Liver (tissue), 9 donors: ENCODE measurements around the gene HOXD9. TPM values are rescaled to one million over a fixed set of nuclear protein-coding genes. Genes with fewer than 3 reads are reported as not detected.

ENCODE experiments used
- DNase-seq: peaks from one replicate; pipeline ENCODE4 v3.0.0-alpha.2; 2017; ENCODE audit warnings: low spot score
- H3K27ac ChIP-seq, 2 donors: one replicate each; pipeline ENCODE4 v1.7.0; 2013; ENCODE audit warnings: inconsistent platforms in 2 of 2, low read length in 2 of 2, control low read depth in 1 of 2, low read depth in 1 of 2, mild to moderate bottlenecking in 1 of 2
- H3K27me3 ChIP-seq, 4 donors: one replicate each; pipeline versions ENCODE4 v1.6.1 to v1.7.0; 2013; ENCODE audit warnings: low read length in 3 of 4, inconsistent platforms in 1 of 4, mild to moderate bottlenecking in 1 of 4, moderate library complexity in 1 of 4; ENCODE audit not compliant: control insufficient read depth in 4 of 4, insufficient read depth in 4 of 4
- H3K36me3 ChIP-seq, 4 donors: one replicate each; pipeline versions ENCODE4 v1.6.1 to v1.7.0; 2013; ENCODE audit warnings: low read length in 3 of 4, mild to moderate bottlenecking in 3 of 4, low read depth in 1 of 4, moderate library complexity in 1 of 4; ENCODE audit not compliant: control insufficient read depth in 4 of 4, insufficient read depth in 3 of 4
- H3K4me1 ChIP-seq, 4 donors: one replicate each; pipeline versions ENCODE4 v1.6.1 to v1.7.0; 2013; ENCODE audit warnings: low read length in 3 of 4, mild to moderate bottlenecking in 3 of 4, moderate library complexity in 1 of 4; ENCODE audit not compliant: control insufficient read depth in 4 of 4, insufficient read depth in 4 of 4
- H3K4me3 ChIP-seq, 3 donors: one replicate each; pipeline versions ENCODE4 v1.6.1 to v1.7.0; 2013; ENCODE audit warnings: low read length in 3 of 3, control low read depth in 1 of 3, low read depth in 1 of 3, mild to moderate bottlenecking in 1 of 3
- H3K9ac ChIP-seq, 2 donors: one replicate each; pipeline ENCODE4 v1.7.0; 2013; ENCODE audit warnings: low read length in 2 of 2, mild to moderate bottlenecking in 2 of 2, moderate library complexity in 2 of 2, control low read depth in 1 of 2, low read depth in 1 of 2
- H3K9me3 ChIP-seq, 4 donors: one replicate each; pipeline versions ENCODE4 v1.6.1 to v1.7.0; 2013; ENCODE audit warnings: low read length in 3 of 4; ENCODE audit not compliant: control insufficient read depth in 4 of 4
- ATF3 ChIP-seq: IDR thresholded peaks from 2 replicates; pipeline ENCODE4 v1.6.1; 2016; ENCODE audit warnings: antibody characterized with exemption
- CTCF ChIP-seq: fragments of 150-350 bp; IDR thresholded peaks from 2 replicates; pipeline ENCODE4 v1.5.1; 2017; ENCODE audit warnings: improper control_type of control experiment, low read depth, low read length; ENCODE audit not compliant: missing input control
- EGR1 ChIP-seq, 2 donors: IDR thresholded peaks; 2 replicates each; pipeline ENCODE4 v1.6.1; 2016 to 2018; ENCODE audit warnings: antibody characterized with exemption in 2 of 2, low read depth in 2 of 2
- FOXA1 ChIP-seq: IDR thresholded peaks from 2 replicates; pipeline ENCODE4 v1.6.1; 2016; ENCODE audit warnings: antibody characterized with exemption
- FOXA2 ChIP-seq: IDR thresholded peaks from 2 replicates; pipeline ENCODE4 v1.6.1; 2016; ENCODE audit warnings: antibody characterized with exemption
- GABPA ChIP-seq, 2 donors: IDR thresholded peaks in 1 of 2; conservative IDR thresholded peaks in 1 of 2; 2 replicates each; pipeline ENCODE4 v1.6.1; 2016; ENCODE audit warnings: antibody characterized with exemption in 2 of 2, mild to moderate bottlenecking in 1 of 2, moderate library complexity in 1 of 2
- HNF4A ChIP-seq, 2 donors: conservative IDR thresholded peaks; 2 replicates each; pipeline ENCODE4 v1.6.1; 2016; ENCODE audit warnings: antibody characterized with exemption in 2 of 2, mild to moderate bottlenecking in 2 of 2
- HNF4G ChIP-seq: IDR thresholded peaks from 2 replicates; pipeline ENCODE4 v1.6.1; 2016; ENCODE audit warnings: antibody characterized with exemption
- JUND ChIP-seq, 2 donors: IDR thresholded peaks; 2 replicates each; pipeline ENCODE4 v1.6.1; 2016; ENCODE audit warnings: antibody characterized with exemption in 2 of 2
- MAX ChIP-seq: IDR thresholded peaks from 2 replicates; pipeline ENCODE4 v1.6.1; 2016; ENCODE audit warnings: antibody characterized with exemption
- NR2F2 ChIP-seq: IDR thresholded peaks from 2 replicates; pipeline ENCODE4 v1.6.1; 2016; ENCODE audit warnings: antibody characterized with exemption
- RAD21 ChIP-seq, 2 donors: IDR thresholded peaks; 2 replicates each; pipeline ENCODE4 v1.6.1; 2016; ENCODE audit warnings: antibody characterized with exemption in 2 of 2, mild to moderate bottlenecking in 2 of 2
- REST ChIP-seq: IDR thresholded peaks from 2 replicates; pipeline ENCODE4 v1.6.1; 2016; ENCODE audit warnings: antibody characterized with exemption, mild to moderate bottlenecking
- RXRA ChIP-seq, 2 donors: IDR thresholded peaks; 2 replicates each; pipeline ENCODE4 v1.6.1; 2017 to 2018; ENCODE audit warnings: antibody characterized with exemption in 2 of 2, mild to moderate bottlenecking in 1 of 2
- SP1 ChIP-seq: IDR thresholded peaks from 2 replicates; pipeline ENCODE4 v1.6.1; 2018; ENCODE audit warnings: antibody characterized with exemption, mild to moderate bottlenecking
- TAF1 ChIP-seq: conservative IDR thresholded peaks from 2 replicates; pipeline ENCODE4 v1.6.1; 2016; ENCODE audit warnings: antibody characterized with exemption, mild to moderate bottlenecking
- YY1 ChIP-seq: IDR thresholded peaks from 2 replicates; pipeline ENCODE4 v1.6.1; 2016; ENCODE audit warnings: antibody characterized with exemption, mild to moderate bottlenecking
- ZBTB33 ChIP-seq: IDR thresholded peaks from 2 replicates; pipeline ENCODE4 v1.6.1; 2016; ENCODE audit warnings: antibody characterized with exemption
- WGBS: extraction: QIAGEN DNeasy Blood & Tissue Kit; methylation state at CpG from one replicate; pipeline ENCODE4 v1.1.7; 2013; 5-methylcytosine and 5-hydroxymethylcytosine counted together
- polyA plus RNA-seq, 2 donors: library from polyadenylated mRNA; stranded (reverse) in 1 of 2; unstranded in 1 of 2; fragments of 200-250 nt in 1 of 2; fragments of >200 nt in 1 of 2; fragmentation: Nextera tagmentation in 1 of 2; extraction: Ambion mirVana in 1 of 2; gene quantifications; one replicate each; pipeline versions ENCODE4 v1.2.1 to v1.2.3, GENCODE V29; 2013 to 2015
- total RNA-seq, 2 donors: library from RNA; depleted of rRNA; stranded (reverse); fragments of >200 nt; gene quantifications; one replicate each; pipeline ENCODE4 v1.2.3, GENCODE V29; 2014
- donor health status: healthy.
- donor health status: healthy.
- donor health status: healthy.
- donor health status: healthy.
- donor health status: healthy.

Gene HOXD9
- total and polyA plus RNA-seq, 4 donors = 0.07 TPM; not detected in 3

- Histone ChIP-seq H3K4me1 (peaks cover 4 to 25% (median 11%) of the 10 kb centered on the region in 4 donors), H3K9ac (no peak overlapping the region), H3K4me3 (no peak overlapping the region), H3K27ac (no peak overlapping the region), H3K27me3 (peaks cover 12 to 77% (median 40%) of the 10 kb centered on the region in 4 donors), H3K9me3 (peaks cover 0 to 29% (median 5%) of the 10 kb centered on the region in 4 donors), H3K36me3 (no peaks in the 10 kb centered on the region)
- TF ChIP-seq EGR1 (IDR thresholded peaks at IDR 0.05; ENCODE audit: low read depth in 2 of 2) (no peak), RXRA (IDR thresholded peaks at IDR 0.05) (no peak), FOXA2 (no peak), NR2F2 (no peak), RAD21 (IDR thresholded peaks at IDR 0.05) (no peak), MAX (no peak), SP1 (no peak), ATF3 (no peak), REST (no peak), GABPA (IDR thresholded peaks at IDR 0.05 in 1 of 2, conservative IDR thresholded peaks at IDR 0.05 in 1 of 2) (no peak), TAF1 (no peak), FOXA1 (no peak), ZBTB33 (no peak), HNF4A (conservative IDR thresholded peaks at IDR 0.05) (no peak), HNF4G (no peak), JUND (IDR thresholded peaks at IDR 0.05) (no peak), YY1 (no peak), CTCF (no peak)
- DNase-seq = peak; percentile 29
- WGBS = 7% methylated on average over 17 of the region's 17 CpGs
Observed at GRCh38 chr2:176081376-176081836, 41.1 kb upstream of the HOXD9 start.
